Sigmoid colon (tissue), 4 donors: ENCODE measurements around the gene SLC16A4.

Source experiments
- POLR2AphosphoS5 ChIP-seq, 4 donors: sonication (generic); formaldehyde crosslinking; IDR thresholded peaks; one replicate each; pipeline ENCODE4 v1.6.1; 2017; ENCODE audit warnings: antibody characterized with exemption in 4 of 4
- TF ChIP-seq, protein P1 (sequence below), 4 experiments: fragments of 450-650 bp in 3 of 4; fragments of 200-600 bp in 1 of 4; IDR thresholded peaks; one replicate each; pipeline ENCODE4 v1.5.1; 2016 to 2019; ENCODE audit warnings: antibody characterized with exemption in 4 of 4, mild to moderate bottlenecking in 3 of 4, moderate library complexity in 2 of 4

DNA sequence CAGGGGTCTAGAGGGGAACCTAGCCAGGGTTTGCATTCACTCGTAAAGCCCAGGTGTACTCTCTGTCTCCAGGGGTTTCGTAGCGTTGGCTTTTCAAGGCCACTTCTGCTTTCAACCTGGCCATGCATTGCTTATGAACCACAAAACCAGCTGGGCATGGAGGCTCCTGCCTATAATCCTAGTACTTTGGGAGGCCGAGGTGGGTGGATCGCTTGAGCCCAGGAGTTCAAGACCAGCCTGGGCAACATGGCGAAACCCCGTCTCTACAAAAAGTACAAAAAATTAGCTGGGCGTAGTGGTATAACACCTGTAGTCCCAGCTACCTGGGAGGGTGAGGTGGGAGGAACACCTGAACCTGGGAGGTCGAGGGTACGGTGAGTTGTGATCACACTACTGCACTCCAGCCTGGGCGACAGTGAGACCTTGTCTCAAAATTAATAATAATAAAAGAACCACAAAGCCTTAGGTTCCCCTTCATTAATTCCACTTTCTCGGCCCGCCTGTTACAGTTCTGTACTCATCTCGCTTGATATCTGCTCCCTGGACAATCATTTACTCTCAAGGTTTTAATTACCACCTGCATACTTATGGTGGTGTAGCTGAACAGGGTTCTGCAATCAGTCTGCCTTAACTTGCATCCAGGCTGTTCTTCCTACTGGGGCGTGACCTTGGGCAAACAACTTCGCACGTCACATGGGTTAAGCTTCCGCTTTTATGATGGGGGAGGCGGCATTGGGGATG, 6.1 kb downstream of the SLC16A4 start:
- TF ChIP-seq, protein P1, sequence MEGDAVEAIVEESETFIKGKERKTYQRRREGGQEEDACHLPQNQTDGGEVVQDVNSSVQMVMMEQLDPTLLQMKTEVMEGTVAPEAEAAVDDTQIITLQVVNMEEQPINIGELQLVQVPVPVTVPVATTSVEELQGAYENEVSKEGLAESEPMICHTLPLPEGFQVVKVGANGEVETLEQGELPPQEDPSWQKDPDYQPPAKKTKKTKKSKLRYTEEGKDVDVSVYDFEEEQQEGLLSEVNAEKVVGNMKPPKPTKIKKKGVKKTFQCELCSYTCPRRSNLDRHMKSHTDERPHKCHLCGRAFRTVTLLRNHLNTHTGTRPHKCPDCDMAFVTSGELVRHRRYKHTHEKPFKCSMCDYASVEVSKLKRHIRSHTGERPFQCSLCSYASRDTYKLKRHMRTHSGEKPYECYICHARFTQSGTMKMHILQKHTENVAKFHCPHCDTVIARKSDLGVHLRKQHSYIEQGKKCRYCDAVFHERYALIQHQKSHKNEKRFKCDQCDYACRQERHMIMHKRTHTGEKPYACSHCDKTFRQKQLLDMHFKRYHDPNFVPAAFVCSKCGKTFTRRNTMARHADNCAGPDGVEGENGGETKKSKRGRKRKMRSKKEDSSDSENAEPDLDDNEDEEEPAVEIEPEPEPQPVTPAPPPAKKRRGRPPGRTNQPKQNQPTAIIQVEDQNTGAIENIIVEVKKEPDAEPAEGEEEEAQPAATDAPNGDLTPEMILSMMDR (IDR thresholded peaks at IDR 0.05) = no peak
- TF ChIP-seq POLR2AphosphoS5 (IDR thresholded peaks at IDR 0.05) = no peak
